Renal cortex interstitium (tissue), 11 donors: Measurements from ENCODE around the gene RAP1GDS1. TPM values are rescaled to one million over a fixed set of nuclear protein-coding genes. Genes with fewer than 3 reads are reported as not detected.
"Not testable (repeated sequence)": the region's sequence is repeated elsewhere in the genome, so short reads cannot be mapped to it uniquely, and the experiment has no call there.

Experiments
- DNase-seq, 11 donors: peaks; one replicate each; pipeline ENCODE4 v3.0.0-alpha.2; 2013; ENCODE audit warnings: low read depth in 9 of 11, low spot score in 4 of 11; ENCODE audit errors: extremely low read depth in 1 of 11
- polyA plus RNA-seq, 3 donors: library from polyadenylated mRNA; unstranded; fragments of 120-200 nt; gene quantifications; one replicate each; pipeline ENCODE4 v1.2.1, GENCODE V29; 2013; ENCODE audit not compliant: insufficient read length in 3 of 3

The RAP1GDS1 gene
- polyA plus RNA-seq, 3 donors, result 30.9 to 33.1 (median 32.8) TPM

DNA sequence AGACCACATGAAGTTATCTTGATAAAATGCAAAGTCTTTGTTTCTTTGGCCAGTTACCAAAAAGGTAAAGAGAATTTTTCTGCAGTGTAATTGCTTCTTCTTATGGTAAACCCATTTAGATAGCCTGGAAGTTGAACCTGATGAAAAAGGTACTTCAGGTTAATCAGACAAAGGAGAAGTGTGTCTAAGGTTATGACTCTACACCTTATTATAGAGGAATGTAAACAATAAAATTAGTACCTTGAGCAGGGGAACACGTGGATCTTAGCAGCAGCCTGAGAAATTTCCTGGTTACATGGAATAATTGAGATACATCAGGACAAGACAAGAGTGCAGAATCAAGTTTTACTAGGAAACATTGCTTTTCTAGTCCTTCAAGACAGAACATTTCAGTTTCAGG is 70.8 kb downstream of the RAP1GDS1 start:
- DNase-seq, result no peak

DNA sequence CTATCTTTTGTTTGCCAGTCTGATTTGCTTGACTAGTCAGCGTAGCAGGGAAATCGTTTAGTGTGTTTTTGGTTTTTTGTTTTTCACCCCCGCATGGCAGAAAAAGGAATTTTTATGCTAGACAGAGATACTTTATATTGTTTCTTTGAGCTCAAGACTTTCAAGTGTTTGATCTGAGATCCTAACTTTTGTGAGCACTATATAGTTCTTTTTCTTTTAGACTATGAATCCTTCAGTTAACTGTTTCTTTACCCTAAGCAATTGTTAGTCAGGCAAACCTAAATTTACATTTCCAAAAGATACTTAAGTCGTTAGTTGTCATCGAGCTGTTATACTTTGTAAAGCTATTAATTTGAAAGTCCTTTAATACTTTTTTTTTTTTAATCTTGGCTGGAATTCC is 73.3 kb downstream of the RAP1GDS1 start:
- DNase-seq, result no peak

DNA sequence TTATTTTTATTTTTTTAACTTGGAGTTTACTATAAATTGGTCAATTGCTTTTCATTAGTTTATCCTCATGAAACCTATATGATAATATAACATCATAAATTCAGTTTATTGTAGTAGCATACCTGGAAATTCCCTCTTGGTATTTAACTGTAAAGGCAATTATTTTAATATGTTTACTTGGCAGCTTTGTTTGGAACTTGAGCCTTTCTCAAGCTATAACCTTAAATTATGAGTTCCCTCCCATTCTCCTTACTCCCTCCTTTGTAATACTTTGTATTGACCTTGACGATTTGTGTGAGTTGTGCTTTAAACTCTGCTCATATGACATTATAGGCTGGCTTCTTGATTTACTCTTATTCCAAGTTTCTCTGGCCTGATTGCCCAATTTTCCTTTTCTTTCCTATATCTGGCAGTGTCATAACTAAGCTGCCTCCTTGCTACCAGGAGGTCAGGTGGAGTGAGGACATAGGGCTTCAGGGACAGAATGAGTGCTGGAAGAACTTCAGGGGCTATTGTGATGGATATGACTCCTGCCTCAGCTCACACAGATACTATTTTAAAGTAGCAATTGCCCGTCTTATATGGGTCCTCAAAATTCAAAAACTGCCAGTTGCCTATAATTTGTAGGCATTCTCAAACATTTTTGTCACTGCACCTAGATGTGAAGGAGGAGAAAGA is 77.7 kb downstream of the RAP1GDS1 start:
- DNase-seq, result no peak

DNA sequence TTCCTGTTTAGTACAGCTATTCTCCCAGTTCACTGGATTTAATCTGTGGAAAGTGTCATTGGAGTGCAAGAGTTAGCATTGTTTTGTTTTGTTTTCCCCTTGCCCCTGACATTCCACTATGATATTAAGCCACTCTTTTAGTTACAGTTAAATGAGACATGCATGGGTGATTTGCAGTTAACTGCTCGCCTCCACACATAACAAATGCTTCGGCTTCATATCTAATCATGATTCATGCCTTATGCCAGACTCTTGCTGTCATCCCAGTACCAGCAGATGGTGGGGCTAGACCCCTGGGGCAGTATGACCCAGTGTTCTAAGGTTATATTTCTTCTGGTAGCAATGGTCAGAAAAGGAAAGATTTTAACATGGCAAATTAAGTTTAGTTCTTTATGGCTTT is 80.1 kb downstream of the RAP1GDS1 start:
- DNase-seq, result peak in 10 of 11 donors; percentile 1 to 37 (median 10)

DNA sequence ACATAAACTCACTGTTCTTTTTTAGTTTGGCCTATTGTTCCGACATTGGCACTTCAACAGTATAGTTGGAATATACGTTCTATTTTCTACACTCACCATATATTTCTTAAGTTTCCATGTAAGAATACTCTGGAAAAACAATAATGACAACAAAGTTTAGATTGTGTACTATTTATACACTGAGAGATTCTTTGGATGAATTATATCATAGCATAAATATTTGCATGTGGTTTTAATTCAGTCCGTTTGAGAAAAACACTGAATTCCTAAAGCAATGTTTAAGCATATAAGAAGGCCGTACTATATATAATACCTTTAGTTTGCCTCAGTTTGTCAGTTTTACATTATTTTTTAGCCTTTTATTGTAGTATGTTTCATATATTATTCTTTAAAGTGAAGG is 82.4 kb downstream of the RAP1GDS1 start:
- DNase-seq, result no peak

DNA sequence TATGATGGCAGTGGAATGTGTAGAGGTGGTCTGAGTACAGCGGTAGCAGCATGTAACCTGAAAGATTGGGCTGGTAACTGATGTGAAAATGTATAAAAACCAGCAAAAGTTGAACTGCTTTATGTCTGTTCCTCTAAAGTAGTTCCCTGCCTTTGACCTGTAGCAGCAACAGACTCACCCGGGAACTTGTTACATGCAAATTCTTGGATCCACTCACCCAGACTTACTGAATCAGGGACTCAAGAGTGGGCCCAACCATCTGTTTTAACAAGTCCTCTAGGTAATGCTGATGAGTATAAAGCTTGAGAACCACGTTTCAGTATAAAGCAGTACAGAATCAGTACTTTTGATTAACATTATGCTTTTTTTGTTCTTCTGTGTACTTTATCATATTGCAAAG is 84.7 kb downstream of the RAP1GDS1 start:
- DNase-seq, result no peak

DNA sequence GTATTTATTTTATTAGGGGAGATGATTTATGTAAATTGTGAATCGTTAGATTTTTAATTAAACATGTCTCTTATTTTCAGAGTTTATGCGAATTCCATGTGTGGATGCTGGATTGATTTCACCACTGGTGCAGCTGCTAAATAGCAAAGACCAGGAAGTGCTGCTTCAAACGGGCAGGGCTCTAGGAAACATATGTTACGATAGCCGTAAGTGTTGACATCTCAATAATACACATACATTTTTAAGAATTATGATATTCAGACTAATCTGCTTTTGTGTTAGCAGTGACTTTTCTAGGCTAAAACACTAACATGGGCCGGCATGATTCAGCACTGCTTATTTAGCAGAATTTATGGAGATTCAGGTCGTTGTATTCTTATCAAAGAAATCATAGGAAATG is 91.2 kb downstream of the RAP1GDS1 start:
- DNase-seq, result no peak

DNA sequence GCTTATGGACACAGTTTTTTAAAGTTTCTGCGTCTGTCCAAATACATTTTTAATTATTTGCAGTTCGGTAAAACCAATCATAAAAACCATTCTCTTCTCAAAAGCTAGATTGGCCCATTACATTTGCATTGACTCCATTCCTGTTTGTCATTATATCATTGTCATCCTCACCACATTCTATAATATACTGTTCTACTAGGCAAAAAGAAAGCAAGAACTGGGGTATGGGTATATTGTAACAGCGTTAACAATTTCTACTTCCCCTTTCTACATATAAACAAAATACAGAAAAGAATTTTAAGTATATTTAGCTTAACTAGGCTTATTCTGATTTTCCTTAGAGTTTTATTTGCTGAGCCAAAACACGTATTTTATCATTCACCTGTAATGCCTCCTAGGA is 91.8 kb downstream of the RAP1GDS1 start:
- no peak for DNase-seq

DNA sequence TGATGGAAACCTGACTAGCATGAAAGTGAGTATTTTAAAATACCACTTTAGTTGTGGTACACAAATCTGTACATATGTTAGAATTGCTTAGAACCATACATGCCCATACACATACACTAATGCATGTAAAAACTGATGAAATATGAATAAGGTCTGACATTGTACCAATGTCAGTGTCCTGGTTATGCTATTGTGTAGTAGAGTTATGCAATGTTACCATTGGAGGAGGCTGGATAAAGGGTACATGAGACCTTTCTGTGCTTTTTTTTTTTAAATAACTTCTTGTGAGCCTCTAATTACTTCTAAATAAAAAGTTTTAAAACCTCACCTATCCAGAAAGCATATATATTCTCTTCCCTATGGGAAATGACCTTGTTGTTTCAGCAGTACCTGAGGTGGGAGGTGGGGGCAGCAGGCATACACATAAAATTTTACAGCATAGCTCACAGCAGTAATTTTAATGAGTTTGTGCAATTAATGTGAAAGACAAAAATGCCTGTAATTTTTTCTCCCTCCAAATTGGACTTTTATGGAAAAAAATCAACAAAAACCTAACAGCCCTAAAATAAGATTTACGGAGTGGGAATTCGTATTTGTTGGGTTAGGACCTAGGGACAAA is 97.6 kb downstream of the RAP1GDS1 start:
- no peak for DNase-seq

DNA sequence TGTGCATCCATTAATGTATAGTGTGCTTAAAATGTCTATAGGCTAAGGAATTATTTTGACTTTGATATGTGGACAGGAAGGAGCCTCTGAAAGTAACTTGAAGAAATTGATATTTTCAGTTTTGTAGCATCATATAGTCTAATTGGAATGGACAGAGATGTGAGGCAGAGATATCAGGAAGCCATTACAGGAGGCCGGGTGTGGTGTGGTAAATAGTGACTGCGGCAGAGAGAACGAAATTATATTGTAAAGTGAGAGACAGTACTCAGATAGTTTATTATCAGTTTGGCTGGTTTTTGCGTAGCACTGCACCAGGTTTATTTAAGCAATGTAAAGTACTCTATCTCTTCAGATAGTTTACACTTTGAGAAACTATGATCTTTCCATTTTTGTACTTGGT is 98.5 kb downstream of the RAP1GDS1 start:
- DNase-seq, result no peak

DNA sequence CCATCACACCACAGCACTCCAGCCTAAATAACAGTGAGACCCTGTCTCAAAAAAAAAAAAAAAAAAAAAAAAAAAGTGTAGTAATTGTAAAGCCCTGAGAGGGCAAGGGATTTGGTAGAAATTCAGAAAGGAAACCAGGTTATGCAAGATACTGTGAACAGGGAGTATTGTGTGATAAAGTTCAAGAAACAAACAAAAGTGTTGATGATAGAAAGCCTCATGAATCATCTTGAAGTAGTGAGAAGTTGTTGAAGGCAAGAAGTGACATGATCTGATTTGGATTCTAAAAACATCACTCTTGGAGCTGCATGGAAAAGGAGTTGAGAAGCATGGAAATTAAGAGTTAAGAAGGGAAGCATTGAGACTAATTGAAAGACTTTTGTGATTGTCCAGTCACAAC is 102.2 kb downstream of the RAP1GDS1 start:
- DNase-seq, result no peak

DNA sequence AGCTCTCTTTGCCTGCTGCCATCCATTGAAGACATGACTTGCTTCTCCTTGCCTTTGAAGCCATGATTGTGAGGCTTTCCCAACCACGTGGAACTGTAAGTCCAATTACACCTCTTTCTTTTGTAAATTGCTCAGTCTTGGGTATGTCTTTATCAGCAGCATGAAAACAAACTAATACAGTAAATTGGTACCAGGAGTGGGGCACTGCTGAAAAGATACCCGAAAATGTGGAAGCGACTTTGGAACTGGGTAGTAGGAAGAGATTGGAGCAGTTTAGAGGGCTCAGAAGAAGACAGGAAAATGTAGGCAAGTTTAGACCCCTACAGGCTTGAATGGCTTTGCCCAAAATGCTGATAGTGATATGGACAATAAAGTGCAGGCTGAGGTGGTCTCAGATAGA is 105.1 kb downstream of the RAP1GDS1 start:
- DNase-seq, result not testable (repeated sequence)

DNA sequence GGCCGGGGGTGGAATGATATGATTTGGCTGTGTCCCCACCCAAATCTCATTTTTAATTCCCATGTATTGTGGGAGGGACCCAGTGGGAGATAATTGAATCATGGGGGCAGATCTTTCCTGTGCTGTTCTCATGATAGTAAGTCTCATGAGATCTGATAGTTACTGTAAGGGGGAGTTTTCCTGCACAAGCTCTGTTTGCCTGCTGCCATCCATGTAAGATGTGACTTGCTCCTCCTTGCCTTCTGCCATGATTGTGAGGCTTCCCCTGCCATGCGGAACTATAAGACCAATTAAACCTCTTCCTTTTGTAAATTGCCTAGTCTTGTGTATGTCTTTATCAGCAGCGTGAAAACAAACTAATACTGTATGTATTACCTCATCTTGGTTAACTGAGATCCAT is 106.8 kb downstream of the RAP1GDS1 start:
- not testable (repeated sequence) for DNase-seq

DNA sequence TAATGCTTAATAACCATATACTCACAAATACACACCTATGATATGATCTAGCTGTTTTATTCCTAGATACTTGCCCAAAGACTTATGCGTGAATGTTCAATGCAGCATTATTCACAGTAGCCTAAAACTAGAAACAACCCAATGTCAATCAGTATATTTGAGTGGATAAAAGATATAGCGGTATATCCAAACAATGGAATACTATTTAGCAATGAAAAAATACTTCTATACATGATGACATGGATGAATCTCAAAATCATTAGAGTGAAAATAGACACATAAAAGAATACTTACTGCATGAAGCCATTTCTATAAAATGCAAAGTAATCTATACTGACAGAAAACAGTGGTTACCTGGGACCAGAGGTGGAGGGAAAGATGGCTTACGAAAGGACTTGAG is 108.1 kb downstream of the RAP1GDS1 start:
- DNase-seq, result no peak

DNA sequence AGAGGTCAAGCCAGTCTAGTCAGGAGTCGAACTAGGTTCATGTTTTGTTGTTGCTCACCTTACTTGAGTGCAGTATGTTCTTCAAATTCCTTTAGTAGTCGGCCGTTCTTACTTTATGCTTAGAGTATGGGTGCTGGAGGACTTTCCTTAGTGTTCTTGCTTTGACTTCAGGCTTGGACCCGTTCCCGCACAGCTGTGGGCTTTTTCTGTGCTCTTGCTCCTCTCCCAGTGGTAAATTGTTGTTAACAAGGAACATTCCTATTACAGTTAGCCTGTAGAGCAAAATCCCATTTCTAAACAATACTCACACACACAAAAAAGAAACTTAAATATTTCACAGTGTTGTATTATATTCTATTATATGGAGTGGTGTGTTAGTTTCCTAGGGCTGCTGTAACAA is 113.5 kb downstream of the RAP1GDS1 start:
- DNase-seq, result no peak

DNA sequence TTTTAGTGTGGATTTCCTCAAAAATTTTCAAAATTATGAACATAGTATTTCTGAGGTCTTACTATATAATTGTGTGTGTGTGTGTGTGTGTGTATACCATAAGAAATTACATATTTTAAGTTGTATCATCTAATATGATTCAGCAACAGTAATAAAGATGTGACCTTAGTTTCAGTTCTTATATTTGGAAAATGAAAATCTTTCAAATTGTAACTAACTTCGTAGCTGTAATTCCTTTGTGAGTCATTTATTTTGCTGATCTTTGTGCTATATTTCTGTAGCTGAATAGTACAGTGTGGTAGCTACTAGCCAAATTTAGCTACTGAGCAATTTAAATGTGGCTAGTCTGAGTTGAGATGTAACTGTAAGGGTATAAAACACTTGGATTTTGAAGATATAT is 116.4 kb downstream of the RAP1GDS1 start:
- DNase-seq, result no peak

DNA sequence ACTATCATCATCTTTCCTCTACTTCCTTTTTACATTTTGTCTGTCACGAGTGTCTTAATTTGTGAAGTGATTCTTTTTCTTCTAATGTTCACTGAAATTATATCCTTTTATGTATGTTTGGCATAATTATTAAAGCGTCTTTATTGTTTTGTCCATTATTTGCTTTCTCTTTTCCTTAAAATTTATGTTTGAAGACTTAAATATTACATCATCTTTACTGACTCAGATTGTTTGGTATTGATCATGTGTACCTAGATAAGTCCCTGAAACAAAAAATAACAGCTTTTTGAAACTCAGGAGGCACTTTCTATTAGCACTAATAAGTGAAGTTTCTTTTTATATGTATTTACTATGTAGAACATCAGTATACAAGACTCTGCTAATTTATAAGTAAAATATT is 120.1 kb downstream of the RAP1GDS1 start:
- DNase-seq, result no peak

DNA sequence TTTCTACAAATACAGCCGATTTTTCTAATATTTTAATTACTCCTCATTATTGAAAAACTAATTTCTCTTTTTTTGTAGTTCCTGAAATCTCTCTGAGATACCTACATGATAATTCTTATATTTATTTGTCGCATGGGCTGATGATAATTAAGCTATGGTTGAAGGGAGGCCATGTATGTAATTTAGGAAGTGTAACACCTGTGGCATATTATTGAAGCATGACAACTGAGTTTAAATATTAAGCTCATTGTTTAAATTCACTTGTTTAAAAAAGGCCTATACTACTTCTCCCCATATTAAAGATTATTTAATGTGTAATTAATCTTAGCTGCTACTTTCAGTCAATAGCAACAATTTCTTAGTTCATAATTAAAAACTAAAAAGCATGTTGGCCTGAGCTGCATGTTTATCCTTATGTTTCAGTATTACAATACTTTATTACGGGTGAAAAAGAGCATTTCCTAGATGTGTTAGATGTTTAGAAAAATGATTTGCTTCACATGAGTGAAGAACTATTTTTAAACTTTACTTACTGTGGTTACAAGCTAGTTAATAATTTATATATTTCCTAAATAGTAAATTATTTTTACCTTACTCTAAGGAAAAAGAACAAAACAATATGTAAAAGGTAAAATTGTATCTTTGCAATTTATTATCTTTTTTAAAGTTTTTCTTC is 122.4 kb downstream of the RAP1GDS1 start:
- DNase-seq, result no peak

DNA sequence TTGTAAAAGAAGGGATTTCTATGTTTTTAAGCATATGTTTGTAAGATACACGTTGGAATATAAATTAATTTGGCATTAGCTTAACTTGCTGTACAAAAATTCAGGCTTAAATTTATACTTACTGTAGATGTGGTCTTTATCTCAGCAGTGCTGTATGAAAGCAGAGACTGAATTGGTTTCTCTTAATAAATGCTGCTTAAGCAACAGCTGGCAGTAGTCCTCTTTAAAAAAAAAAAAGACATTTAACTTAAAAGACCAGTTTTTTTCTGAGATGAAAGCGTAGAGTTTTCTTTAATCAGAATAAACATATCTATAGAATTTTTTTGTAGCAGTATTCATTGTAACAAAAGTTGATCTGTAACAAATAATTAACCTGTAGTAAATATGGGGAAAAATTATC is 124.6 kb downstream of the RAP1GDS1 start:
- no peak for DNase-seq

DNA sequence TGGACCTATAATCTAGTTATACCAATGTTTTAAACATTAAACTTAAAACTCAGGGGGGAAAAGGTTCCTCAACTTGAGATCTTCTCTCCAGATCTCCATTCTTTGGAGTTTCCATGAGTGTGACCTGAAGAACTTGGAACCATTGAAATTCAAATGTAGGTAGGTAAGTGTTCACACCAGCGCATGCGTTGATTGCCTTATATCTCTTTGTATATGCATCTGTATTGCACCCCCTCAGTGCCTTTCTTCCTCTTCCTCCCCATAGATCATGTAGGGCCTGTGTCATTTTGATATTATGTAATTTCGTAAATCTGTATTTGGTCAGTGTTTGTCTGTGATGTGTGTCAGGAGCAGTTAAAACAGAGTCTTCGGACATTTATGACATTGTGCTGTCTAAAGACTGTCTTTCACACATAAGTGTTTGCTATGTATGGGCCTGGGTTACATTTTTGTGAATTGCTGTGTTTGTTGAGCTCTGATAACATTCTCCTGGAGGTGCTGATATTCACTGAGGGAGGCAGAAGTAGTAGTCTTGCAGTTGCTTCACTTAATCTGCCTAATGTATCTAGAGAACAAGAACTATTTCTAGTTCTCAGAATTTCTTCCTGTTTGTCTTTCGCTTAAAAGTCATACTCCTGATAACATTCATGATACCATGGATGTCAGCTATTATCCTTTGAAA is 126.3 kb downstream of the RAP1GDS1 start:
- no peak for DNase-seq
